ENCODE results near the gene HLA-DQA1.
"Not testable (repeated sequence)": the region's sequence is repeated elsewhere in the genome, so short reads cannot be mapped to it uniquely, and the experiment has no call there.

HLA-DQA1 gene

DNA sequence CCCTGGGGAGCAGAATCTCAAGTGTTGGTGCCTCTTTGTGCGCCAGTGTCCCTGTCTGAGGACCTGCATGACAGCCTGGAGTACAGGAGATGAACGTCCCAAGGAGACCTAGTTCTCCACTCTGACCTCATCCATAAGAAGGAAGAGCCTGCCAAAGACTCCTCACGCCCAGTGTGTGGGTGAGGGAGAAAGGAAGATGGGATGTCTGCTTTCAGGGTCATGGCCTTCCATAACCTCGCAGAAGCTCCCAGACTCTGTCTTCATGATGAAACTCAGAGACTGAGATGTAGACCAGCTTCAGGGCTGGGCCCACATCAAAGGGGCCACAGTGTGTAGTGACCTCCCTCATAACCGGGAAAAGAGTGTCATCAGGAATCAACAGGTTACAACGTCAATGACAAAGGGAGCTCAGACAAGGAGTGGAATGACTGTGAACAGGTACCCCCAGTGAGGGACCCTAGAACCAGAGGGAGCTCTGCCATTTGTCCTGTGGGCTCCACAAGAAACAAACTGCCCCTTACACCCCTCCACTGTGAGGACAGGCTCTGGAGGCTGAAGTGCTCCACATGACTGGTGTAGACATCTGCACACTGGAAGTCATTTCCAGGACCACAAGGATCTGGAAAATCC, 21.2 kb downstream of the HLA-DQA1 start:
- no peak for DNase-seq (ENCODE audit: low read depth)

DNA sequence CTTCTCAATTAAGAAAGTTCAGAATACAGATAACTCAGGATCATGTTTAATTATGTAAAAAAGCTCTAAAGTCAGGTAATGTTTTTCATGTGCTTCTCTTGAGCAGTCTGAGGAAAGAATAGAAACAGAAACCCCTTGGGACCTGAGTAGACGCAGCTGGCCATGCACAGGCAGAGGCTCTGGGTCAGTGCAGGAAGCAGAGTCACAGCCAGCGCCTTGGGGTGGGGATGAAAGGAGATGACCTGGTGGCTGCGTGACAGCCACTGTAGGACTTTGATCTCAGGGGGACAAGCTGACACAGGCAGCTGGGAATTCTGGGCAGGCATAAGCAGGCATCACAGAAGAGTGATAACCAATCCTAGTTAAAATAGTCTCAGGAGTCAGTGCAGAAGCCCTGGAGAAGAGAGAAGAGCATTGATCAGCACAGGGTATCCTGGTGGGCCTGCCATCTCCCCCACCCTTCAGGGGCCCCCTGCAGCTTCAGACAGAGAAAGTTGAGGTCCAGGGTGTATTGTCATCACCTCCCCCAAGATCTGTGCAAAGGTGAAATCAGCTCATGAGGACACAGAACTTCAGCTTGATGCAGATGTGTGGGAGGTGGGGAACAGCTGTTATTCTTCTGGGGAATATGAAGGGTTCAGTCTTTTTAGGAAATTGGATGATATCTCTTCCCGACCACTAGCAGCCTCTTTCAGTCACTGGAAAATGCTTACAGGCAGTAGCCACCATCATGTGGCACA, 22.8 kb downstream of the HLA-DQA1 start:
- DNase-seq (ENCODE audit: low read depth): no peak

DNA sequence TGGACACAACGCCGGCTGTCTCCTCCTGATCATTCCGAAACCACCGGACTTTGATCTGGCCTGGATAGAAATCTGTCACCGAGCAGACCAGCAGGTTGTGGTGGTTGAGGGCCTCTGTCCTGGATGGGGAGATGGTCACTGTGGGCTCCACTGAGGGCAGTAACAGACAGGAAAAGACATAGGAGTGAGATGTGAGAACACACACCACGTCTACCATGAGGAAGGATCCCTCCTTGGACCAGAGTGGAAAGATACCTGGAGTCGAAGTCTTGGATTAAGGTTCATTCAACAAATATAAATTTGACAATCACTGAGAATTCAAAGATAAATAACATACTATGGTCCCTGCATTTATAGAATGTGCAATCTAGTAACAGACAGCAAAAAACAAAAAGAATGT, 24.9 kb downstream of the HLA-DQA1 start:
- no peak for DNase-seq (ENCODE audit: low read depth)

DNA sequence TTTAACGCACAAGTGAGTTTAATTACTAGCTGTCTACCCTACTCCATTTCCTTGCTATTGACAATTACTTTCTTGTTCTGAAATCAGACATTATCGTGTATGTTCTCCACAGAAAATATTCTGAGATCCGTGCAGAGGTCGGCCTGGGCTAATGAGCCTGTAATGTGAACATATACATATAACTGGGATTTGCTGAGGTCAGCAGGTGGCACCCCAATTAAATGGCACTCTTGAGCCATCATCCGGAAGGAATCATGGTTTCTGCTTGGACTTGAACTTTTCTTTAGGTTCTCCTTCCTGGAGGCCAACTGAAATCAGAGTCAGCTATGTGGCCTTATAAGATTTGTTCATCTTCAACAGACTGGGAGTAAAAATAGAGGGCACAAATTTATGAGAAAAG, 25.6 kb downstream of the HLA-DQA1 start:
- no peak for DNase-seq (ENCODE audit: low read depth)

DNA sequence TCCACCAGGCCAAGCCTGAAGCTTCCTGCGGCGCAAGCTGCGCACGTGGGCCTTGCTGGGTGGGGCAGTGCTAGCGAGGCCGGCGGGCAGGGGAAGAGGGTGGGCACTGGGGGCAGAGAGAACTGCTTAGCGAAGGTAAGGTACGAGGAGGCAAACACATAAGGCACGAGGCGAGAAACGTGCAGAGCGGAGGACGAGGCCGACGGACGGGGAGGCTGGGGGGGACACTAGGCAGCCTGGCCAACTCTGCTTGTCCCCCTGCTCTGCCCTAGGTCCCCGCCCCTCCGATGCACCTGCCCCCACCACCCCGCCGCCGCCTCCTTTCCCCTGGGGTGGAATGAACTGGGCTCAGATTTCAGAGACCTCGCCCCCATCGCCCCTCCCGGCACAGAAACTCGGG, 27.1 kb downstream of the HLA-DQA1 start:
- DNase-seq (ENCODE audit: low read depth): no peak

DNA sequence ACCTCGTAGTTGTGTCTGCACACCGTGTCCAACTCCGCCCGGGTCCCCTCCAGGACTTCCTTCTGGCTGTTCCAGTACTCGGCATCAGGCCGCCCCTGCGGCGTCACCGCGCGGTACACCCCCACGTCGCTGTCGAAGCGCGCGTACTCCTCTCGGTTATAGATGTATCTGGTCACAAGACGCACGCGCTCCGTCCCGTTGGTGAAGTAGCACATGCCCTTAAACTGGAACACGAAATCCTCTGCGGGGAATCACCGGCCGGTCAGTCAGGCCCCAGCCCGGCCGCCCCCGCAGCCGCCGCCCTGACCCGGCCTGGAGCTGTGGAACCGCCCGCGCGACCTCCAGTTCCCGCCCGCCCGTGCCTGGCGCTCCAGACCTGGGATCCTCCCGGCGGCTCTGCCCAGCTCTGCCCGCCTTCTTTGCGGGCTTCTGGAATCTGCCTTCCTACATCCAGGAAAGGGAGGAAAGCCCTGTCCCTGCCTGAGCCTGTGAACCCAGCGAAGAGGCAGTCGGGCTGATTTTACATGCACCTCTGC, 27.7 kb downstream of the HLA-DQA1 start:
- DNase-seq (ENCODE audit: low read depth): no peak

DNA sequence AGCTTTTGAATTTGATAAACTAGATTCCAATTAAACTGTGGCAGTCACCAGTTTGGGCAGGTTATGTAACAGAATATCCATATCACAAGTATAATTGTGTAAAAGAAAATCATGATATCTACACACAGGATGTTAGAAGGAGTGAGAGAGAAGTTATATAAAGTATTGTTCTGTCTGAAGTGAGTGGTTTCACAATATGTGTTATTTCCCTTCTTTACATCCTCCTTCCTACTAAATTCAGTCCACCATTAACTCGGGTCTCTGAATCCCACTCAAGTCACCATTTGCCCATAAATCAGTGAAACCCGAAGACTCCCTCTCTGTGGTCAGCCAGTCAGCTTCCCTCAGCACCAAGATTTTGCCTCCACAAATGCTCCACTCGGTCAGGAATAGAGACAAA, 28.5 kb downstream of the HLA-DQA1 start:
- DNase-seq (ENCODE audit: low read depth): no peak

DNA sequence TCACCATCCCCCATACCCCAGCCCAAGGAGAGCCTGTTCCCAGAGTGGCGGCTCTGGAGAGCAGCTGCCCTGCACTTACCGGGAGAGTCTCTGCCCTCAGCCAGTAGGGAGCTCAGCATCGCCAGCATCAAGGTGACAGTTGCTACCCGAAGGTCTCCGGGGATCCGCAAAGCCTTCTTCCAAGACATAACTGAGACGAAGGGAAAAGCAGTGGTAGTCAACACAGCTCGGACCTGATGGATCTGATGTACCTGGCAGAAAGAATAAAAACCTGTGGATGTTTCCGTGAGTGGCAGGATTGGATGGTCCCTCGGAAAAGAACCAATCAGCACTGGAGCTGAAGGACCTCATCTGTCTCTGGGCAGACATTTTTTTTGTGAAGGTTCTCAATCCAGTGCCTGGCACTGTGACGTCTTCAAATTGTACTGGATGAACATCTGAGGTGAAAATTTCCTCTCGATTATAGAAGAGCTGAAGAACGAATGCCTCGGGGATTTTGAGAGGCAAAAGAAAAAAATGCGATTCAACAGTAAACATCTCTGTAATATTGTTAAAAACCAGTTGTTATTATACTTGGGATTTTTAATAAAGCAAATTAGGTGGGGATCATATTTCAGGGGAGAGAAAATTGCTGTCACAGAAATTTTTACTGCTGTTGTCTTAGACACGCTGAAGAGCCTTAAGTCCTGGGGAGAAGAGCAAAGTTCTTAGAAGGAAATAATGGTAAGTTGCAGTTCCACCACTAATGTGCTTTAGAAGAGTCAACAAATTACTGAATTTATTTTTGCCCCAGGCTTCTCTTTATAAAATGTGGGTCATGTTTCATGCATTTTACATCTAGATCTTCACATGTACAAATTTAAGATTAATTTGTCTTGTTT, 29.5 kb downstream of the HLA-DQA1 start, which contains the start of gene HLA-DQB1:
Gene HLA-DQB1 (minus strand): TSS at position 238 of the 881 bp plus-strand sequence. CDS start 50 bp downstream, at position 188.
- no peak for DNase-seq (ENCODE audit: low read depth)

DNA sequence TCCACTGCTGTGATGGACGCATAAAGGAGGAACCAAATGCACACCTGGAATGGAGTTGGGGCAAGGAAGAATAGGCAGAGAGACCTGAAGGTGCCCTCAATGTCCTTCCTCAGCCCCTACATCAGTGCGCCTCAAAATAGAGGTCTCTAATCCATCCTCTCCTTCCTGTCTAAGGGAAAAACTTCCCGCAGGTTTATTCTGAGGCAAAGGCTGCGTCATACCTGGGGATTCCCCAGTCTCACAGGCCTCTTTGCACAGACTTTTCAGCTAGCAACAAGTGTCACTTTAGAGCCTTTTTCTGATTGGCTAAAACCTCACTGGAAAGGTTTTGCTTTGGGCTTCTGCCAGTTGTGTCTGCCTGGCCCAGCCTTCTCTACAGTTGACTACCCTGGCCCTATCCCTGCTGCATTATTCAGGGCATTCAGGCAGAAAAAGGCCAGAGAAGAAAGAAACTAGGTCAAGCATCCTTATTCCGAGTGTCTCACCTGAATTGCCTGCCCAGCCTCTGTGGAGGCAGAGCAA, 31.1 kb downstream of the HLA-DQA1 start:
- no peak for DNase-seq (ENCODE audit: low read depth)

DNA sequence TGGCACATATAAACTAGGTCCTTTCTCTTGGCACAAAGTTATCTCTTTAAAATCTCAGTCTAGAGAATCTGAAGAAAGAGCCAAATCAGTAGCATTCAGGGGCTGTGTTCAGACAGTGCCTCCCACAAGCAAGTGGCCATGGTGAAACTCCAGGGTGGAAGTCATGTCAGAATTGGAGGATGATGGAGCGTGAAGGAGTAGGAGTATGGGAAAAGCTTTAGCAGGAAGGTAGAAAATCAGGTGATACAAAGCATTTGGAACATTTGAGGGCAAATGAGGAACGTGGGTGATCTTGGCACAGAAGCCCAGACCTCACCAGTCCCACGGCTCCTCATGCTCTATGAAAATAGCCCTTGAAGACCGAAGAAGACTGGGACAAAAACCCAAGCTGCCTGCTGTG, 32.0 kb downstream of the HLA-DQA1 start:
- DNase-seq (ENCODE audit: low read depth): no peak

DNA sequence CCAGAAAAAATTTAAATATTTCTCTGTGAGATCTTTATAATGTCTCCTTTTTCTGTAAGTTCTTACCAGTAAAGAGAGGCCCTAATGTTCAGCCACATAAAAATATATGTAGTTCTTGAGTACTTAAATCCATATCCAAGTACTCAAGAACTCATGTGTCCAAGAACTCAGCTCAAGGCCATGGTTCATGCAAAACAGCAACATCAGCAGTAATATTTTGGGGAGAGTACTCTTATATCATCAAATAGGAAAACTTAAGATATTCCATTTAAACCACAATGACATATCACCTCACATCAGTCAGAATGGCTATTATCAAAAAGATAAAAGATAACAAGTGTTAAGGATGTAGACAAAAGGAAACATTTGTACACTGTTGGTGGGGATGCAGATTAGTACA, 32.7 kb downstream of the HLA-DQA1 start:
- no peak for DNase-seq (ENCODE audit: low read depth)

DNA sequence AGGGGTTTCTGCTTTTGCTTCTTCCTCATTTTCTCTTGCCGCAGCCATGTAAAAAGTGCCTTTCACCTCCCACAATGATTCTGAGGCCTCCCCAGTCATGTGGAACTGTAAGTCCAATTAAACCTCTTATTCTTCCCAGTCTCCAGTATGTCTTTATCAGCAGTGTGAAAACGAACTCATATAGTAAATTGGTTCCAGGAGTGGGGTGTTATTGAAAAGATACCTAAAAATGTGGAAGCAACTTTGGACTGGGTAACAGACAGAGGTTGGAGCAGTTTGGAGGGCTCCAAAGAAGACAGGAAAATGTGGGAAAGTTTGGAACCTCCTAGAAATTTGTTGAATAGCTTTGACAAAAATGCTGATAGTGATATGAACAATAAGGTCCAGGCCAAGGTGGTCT, 34.7 kb downstream of the HLA-DQA1 start:
- not testable (repeated sequence) for DNase-seq (ENCODE audit: low read depth)

DNA sequence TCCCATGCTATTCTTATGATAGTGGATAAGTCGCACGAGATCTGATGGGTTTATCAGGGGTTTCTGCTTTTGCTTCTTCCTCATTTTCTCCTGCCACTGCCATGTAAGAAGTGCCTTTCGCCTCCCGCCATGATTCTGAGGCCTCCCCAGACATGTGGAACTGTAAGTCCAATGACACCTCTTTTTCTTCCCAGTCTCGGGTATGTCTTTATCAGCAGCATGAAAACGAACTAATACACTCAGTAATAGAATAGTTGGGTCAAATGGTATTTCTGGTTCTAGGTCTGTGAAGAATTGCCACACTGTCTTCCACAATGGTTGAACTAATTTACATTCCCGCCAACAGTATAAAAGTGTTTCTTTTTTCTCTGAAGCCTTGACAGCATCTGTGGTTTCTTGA, 36.9 kb downstream of the HLA-DQA1 start:
- DNase-seq (ENCODE audit: low read depth): not testable (repeated sequence)

DNA sequence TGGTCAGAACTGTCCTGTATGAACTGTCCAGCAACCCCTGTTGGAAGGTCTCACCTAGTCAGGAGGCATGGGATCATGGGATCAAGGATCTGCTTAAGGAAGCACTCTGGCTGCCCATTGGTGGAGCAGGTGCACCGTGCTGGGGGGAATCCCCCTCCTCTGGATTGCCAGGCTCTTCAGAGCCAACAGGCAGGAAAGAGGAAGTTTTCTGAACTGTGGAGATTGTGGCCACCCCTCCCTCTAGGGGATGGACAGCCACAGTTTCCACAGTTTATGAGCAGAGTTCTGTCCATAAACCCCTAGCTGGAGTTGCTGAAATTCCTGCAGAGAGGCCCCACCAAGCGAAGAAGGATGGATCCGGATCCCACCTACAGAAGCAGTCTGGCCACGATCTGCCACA, 42.3 kb downstream of the HLA-DQA1 start:
- no peak for DNase-seq (ENCODE audit: low read depth)

DNA sequence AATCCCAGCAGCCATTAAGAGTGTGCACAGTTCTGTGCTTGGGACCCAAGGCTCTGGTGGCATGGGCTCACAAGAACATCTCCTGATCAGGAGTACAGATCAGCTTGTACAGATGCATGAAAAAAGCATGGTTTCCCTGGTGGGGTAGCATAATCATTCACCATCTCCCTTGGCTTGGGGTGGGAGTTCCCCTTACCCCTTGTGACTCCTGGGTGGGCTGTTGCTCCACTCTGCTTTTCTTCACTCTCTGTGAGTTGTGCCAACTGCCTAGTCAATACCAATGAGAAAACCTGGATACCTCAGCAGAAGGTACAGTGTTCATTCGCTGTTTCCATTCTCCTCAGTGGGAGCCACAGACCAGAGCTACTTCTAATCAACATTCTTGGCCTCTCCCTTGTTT, 42.8 kb downstream of the HLA-DQA1 start:
- DNase-seq (ENCODE audit: low read depth): no peak

DNA sequence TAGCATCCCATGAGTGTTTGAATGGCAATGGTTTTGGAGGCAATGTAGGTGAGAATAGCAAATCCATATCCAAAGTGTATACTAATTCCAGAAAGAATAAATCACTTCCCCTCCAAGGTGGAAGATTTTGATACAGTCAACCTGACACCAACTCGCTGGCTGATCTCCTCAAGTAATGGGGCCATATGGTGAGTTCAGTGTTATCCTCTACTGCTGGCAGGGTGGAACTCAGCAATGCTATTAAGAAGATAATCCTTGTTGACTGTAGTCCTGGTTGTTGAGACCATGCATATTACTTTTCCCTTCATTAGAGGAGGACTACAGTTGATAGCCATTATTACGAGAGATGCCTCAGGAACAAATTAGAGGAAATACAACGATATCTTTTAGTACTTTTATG, 47.0 kb downstream of the HLA-DQA1 start:
- no peak for DNase-seq (ENCODE audit: low read depth)

DNA sequence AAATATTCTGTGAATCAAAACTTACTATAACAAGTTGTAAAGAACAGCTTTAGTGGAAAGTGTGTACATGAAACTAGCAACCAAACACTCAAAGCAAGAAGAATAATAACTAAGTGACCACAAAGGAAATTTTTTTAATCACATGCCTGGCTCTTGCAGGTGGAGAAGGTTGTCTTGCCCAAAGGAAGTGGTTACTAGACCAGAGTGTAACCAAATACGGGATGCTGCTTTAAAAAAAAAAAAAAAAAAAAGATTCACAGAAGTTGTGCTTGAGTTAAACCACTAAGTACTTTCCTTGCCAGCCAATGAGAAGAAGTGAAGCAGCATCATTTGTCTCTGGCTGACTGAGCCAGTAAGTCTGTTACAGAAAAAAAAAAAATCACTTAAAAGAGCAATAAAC, 48.4 kb downstream of the HLA-DQA1 start:
- no peak for DNase-seq (ENCODE audit: low read depth)

DNA sequence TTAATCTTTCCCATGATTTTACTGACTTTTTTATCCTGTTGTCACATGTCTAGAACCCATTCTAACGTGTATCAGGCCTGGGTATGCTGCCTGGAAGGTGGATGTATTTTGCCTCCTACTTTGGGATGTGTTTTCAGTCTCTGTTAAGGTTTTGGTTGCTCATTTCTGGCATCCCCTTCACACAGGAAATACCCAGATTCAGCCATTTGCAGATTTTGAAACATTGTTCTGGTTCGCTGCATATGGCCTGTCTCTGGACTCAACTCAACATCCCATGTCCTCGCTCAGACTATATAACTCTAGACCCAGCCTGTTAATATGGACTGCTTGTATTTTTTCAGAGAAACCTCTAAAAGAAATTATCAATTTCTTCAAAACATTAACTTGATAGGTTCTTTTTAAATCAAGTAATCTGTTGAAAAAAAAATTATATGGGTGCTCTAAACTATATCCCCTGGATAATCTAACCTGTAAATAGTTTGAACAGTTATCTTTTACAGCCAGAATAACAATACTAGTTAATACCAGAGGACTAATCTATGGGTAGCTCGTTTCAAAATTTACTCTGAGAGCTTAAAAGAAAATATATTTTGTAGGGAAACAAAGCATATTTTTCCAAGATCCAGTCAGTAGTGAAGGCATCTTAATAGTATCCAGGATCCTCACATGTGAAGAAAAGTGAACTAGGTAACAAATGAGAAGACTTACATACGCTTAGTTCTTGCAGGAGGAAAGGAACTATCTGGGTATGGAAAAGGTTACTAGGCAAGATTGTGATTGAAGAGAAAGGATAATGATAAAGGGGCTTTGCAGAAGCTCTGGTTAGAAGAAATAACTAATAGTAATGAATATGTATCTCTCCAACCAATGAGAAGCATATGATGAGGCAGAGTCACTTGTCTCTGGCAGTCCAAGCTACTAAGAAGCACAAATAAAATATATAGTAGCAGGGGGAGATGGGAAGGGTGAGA, 52.6 kb downstream of the HLA-DQA1 start:
- no peak for DNase-seq (ENCODE audit: low read depth)

DNA sequence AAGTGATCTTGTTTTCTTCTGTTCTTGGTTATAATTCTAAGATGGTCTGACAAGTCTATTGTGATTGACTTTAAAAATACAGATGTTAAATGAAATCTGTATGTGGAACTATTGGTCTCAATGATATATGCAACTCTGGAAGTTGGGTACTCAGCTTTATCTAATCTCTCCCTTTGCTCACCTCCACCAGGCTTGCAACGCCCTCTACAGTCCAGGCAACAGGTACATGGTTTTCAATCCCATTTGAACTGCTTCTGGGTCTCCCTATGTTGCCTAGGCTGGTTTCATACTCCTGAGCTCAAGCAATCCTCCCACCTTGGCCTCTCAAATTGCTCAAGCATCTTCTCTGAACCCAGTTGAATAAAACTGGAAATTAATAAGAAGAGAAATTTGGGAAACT, 54.8 kb downstream of the HLA-DQA1 start:
- DNase-seq (ENCODE audit: low read depth): no peak
